GM20000 (cell line): ENCODE results near the gene GPS1.
"Not testable (repeated sequence)": the region's sequence is repeated elsewhere in the genome, so short reads cannot be mapped to it uniquely, and the experiment has no call there.

ENCODE experiments used
- DNase-seq: peaks from one replicate; pipeline ENCODE4 v3.0.0; 2012; ENCODE audit warnings: low spot score
- CTCF ChIP-seq: IDR thresholded peaks from 2 replicates; pipeline ENCODE4 v1.5.1; 2012; ENCODE audit warnings: mild to moderate bottlenecking, control low read depth; ENCODE audit errors: extremely low read depth, missing control alignments

GPS1 gene

GRCh38 chr17:82036634-82037091, 15.0 kb upstream of the GPS1 start:
- DNase-seq: no peak
- TF ChIP-seq CTCF: no peak

- TF ChIP-seq CTCF: peak; percentile 93
These were observed 14.4 kb upstream of the GPS1 start, which contains the start of gene DCXR for GRCh38 chr17:82037092-82037888. DCXR (minus strand) TSS chr17:82037697; CDS start chr17:82037682, 15 bp downstream.

GRCh38 chr17:82037889-82038195, 13.9 kb upstream of the GPS1 start:
- DNase-seq: no peak
- no peak for TF ChIP-seq CTCF

More at GRCh38 chr17:82037092-82037888, 14.4 kb upstream of the GPS1 start, which contains the start of gene DCXR:
- peak; percentile 98 for DNase-seq

GRCh38 chr17:82038796-82039409, 12.8 kb upstream of the GPS1 start:
- not testable (repeated sequence) for DNase-seq

- no peak for DNase-seq
- no peak for TF ChIP-seq CTCF
These were observed 11.9 kb upstream of the GPS1 start for GRCh38 chr17:82039695-82040299.

- no peak for TF ChIP-seq CTCF
- no peak for DNase-seq
These were observed 10.4 kb upstream of the GPS1 start for GRCh38 chr17:82041144-82041814.

GRCh38 chr17:82042649-82043048, 9.0 kb upstream of the GPS1 start:
- DNase-seq: no peak
- no peak for TF ChIP-seq CTCF
